Embryonic facial prominence (tissue), 1 donor: ENCODE data around the gene PSMD13.
"Not testable (repeated sequence)": the region's sequence is repeated elsewhere in the genome, so short reads cannot be mapped to it uniquely, and the experiment has no call there.

Experiments
- DNase-seq: peaks from one replicate; pipeline ENCODE4 v3.0.0-alpha.2; 2016; ENCODE audit errors: extremely low spot score

The PSMD13 gene

GRCh38 chr11:236774-237767 lies at the start of gene PSMD13:
PSMD13 (plus strand) TSS chr11:236976; CDS start chr11:237050, 74 bp downstream.
- DNase-seq, result peak; percentile 56

- not testable (repeated sequence) for DNase-seq
Observed at GRCh38 chr11:189200-189783, 47.5 kb upstream of the PSMD13 start.

DNA sequence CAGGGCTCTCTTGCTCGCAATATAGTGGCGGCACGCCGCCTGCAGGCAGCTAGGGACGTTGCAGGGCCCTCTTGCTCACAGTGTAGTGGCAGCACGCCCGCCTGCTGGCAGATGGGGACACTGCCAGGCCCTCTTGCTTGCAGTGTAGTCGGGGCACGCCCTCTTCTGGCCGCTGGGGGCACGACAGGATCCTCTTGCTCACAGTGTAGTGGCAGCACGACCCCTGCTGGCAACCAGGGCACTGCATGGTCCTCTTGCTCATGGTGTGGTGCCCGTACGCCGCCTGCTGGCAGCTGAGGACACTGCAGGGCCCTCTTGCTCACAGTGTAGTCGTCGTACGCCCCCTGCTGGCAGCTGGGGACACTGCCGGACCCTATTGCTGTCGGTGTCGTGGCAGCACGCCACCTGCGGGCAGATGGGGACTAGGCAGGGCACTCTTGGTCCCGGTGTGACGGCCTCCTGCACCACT lies 46.9 kb upstream of the PSMD13 start:
- DNase-seq, result not testable (repeated sequence)

- DNase-seq, result not testable (repeated sequence)
Observed at GRCh38 chr11:190546-190945, 46.2 kb upstream of the PSMD13 start.

DNA sequence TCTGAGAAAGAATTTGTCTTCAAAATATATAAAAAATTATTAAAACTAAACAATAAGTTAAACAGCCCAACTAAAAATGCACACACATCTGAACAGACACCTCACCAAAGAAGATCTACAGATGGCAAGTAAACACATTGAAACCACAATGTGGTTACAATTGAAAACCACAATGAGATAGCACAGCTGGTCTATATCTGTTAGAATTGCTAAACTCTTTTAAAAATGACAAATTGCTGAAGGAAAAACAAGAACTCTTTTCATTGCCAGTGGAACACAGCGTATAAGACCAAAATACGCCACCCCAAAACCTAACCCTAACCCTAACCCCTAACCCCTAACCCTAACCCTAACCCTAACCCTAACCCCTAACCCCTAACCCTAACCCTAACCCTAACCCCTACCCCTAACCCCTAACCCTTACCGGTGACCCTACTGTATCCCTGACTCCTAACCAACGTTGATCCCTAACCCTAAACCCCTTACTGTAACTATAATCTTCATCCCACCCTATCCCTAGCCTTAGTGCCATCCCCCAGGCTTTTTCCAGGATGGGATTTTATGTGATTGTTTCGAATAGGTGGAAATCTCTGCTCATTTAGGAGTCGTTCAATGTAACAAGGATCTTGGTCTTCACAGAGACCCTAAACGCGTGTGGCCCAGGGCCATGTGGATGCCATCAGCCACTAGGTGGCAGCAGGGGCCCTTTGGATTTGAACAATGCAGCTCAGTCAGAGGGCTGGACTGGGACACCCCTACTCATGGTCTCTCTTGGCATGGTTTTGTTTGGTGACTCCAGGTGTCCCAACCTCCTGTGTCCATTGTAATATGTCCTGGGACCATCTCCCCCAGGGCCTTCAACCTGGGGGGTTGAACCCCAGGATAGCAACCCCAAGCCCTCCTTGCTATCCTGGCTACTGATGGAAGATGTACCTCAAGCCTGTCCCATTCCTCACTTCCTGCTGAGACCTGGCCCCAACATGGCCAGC lies 45.0 kb upstream of the PSMD13 start:
- not testable (repeated sequence) for DNase-seq

DNA sequence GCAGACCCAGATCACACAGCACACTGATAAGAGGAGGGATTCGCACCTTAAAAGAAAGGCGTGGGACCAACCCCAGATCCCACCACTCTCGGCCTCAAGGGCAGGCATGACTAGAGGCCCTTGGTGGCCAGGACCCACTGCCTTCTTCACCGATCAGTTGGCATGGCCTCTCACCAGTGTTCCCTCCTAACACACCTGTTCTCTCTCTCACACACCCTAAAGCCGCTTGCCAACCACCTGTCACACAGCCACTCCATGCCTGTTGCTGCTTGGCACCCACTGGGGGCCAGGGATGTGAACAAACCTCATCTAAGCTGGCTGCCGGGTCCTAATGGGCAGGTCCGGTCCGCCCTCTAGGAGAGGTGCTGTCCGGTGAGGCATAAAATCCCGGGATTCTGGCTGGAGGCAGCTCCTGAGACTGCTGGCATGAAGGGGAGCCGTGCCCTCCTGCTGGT lies 44.1 kb upstream of the PSMD13 start, which contains the start of gene SCGB1C1:
Gene SCGB1C1, plus strand, starts transcription at position 405 of the 455 bp plus-strand sequence. Its CDS starts 22 bp downstream, at position 427.
- DNase-seq, result not testable (repeated sequence)

GRCh38 chr11:193481-193880 lies 43.3 kb upstream of the PSMD13 start:
- not testable (repeated sequence) for DNase-seq

GRCh38 chr11:196786-197731 lies 39.7 kb upstream of the PSMD13 start:
- DNase-seq, result no peak

DNA sequence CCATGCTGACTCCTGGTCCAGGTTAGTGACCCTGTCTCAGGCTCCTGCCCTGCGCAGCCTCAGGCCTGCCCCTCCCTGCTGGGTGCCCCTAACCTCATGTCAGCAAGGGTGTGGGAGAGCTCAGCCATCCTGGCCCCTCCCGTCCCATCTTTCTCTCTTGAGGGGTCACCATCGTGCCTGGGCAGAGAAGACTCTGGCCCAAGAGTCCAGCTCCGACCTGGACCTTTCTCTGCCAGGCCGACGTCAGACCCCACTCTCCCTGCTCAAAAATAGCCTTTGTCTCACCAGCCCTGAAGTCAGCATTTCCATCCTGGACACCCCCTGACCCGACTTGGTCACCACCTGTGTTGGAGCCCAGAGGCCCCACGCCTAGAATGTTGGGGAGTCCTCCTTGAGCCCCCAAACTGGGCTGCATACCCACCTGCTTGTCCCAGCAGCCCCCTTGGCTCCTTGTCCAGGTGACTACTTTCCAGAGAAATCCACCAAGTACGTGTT lies 39.0 kb upstream of the PSMD13 start:
- no peak for DNase-seq

- DNase-seq, result no peak
Observed at GRCh38 chr11:198236-198806, 38.5 kb upstream of the PSMD13 start.

DNA sequence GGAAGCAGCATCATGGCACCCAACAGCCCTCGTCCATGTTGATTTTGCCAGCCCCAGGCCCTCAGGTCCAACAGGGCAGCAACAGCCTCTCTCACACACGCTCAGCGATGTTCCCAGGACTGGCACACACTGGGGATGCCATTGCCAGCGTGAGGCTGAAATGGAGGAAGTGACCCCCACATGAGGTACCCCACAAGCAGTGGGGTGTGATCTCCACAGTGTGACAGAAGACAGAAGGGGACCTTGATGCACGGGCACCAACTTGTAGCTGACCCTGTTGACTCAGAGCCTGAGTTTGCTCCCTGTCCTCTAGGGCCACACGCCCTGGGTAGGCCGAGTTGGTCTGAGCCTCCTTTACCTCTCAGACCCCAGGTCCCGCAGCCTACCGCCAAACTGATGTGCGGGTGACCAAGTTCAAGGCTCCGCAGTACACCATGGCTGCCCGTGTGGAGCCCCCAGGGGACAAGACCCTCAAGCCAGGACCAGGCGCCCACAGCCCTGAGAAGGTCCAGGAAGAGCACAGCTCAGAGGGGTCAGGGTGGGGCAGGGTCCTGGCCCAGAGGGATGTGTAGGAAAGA lies 37.7 kb upstream of the PSMD13 start:
- DNase-seq, result no peak

- no peak for DNase-seq
Observed at GRCh38 chr11:199782-200181, 37.0 kb upstream of the PSMD13 start.

GRCh38 chr11:200224-201003 lies 36.4 kb upstream of the PSMD13 start:
- no peak for DNase-seq

DNA sequence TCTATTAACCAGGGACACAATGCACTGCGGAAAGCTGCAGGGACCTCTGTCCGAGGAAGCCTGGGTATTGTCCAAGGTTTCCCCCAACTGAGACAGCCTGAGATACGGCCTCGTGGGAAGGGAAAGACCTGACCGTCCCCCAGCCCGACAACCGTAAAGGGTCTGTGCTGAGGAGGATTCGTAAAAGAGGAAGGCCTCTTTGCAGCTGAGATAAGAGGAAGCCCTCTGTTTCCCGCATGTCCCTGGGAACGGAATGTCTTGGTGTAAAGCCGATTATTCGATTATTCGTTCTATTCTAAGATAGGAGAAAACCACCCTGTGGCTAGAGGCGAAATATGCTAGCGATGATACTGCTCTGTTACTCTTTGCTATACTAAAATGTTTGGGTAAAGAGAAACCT lies 34.8 kb upstream of the PSMD13 start:
- DNase-seq, result no peak

GRCh38 chr11:202490-202889 lies 34.3 kb upstream of the PSMD13 start:
- no peak for DNase-seq

DNA sequence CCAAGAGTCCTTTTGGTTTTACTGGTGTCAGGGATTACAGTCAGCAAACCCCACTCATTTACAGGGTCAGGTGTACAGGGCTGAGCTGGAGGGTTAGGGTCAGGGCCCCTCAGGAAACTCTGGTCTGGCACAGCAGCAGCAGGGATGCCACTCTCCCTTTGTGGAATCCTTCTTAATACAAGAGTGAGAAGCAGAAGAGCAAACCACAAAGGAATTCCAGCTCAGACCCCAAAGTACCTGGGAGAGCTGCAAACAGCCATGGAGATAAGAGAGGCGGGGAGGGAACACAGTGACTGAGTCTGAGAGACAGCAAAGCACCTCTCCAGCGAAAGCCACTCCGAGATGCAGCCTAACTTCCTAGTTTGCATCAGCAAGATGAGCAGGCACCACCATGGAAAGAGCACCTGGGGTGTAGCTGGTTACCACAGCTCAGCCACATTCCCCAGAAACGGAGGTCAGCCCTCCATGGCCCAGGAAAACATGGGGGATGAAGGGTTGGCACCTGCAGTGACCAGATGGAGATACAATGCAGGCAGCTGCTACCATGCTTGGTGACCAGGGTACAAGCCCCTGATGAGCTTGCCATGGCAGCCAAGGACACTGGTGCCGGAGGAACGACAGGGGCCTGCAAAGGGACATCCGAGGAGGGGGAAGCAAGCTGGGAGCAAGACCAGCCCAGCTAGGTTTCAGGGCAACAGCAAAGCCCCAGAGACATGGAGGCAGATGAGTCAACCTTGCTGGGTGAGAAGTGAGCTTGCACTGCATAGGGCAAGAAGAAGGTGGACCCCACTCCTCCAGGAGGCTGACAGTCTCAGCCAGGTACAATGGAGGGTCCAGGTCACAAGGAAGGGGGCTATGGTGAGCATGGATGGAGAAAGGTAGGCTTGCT lies 33.5 kb upstream of the PSMD13 start:
- DNase-seq, result no peak

DNA sequence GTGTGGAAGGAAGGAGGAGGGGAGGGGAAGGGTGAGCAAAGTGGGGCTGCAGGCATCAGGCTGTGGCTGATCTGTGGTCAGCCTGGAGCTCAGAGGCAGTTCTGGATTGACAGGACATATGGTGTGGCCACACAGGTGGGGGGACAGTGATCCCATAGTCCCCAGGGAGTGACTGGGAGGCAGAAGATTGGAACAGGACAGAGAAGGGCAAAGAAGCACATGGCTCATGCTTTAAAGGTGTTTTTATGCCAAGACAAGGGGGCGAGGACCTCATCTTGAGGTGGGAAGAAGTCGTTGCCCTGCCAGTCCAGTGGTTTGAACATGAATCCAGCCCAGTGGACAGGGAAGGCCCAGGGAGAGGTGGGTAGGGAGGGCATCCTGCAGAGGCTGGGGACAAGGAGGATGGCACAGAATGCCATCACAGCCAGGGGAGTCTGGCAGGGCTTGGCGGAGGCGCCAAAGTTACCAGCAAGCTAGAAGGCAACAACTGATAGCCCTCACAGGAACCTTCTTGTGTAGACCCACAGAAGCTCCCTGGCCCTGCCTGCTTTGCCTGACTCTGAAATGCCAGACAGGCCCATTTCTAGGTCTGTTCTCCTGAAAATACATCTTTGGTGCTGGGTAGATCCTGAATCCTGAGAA lies 32.7 kb upstream of the PSMD13 start:
- DNase-seq, result no peak
